Peyer's patch (tissue), 4 donors: ENCODE results near the gene C4orf50. TPM values are rescaled to one million over a fixed set of nuclear protein-coding genes. Genes with fewer than 3 reads are reported as not detected.

Experiments used
- DNase-seq, 3 donors: peaks; one replicate each; pipeline ENCODE4 v3.0.0-alpha.2; 2017 to 2019
- H3K27ac ChIP-seq, 4 donors: fragments of 200-600 bp; sonication (generic); one replicate each; pipeline ENCODE4 v1.5.1; 2016 to 2019
- H3K27me3 ChIP-seq, 2 donors: fragments of 200-600 bp; sonication (generic); one replicate each; pipeline ENCODE4 v1.5.1; 2019
- H3K36me3 ChIP-seq, 3 donors: fragments of 200-600 bp; sonication (generic); one replicate each; pipeline ENCODE4 v1.5.1; 2016 to 2019
- H3K4me1 ChIP-seq, 4 donors: fragments of 200-600 bp; sonication (generic); one replicate each; pipeline ENCODE4 v1.5.1; 2016 to 2019
- H3K4me3 ChIP-seq, 4 donors: fragments of 200-600 bp; sonication (generic); 1 replicate in 3 of 4; 2 replicates in 1 of 4; pipeline ENCODE4 v1.5.1; 2016 to 2019; ENCODE audit warnings: mild to moderate bottlenecking in 1 of 4
- H3K9me3 ChIP-seq, 4 donors: fragments of 200-600 bp; sonication (generic); one replicate each; pipeline ENCODE4 v1.5.1; 2016 to 2019; ENCODE audit warnings: mild to moderate bottlenecking in 1 of 4
- POLR2A ChIP-seq, 2 donors: fragments of 450-650 bp; IDR thresholded peaks; one replicate each; pipeline ENCODE4 v1.5.1; 2017; ENCODE audit warnings: antibody characterized with exemption in 2 of 2, mild to moderate bottlenecking in 2 of 2, moderate library complexity in 2 of 2
- total RNA-seq, 4 donors: library from RNA; depleted of rRNA; stranded (reverse); fragments of >200 nt; gene quantifications; one replicate each; pipeline ENCODE4 v1.1.0, GENCODE V29; 2016
- TF ChIP-seq, protein P1 (sequence below), 6 experiments: fragments of 450-650 bp in 4 of 6; fragments of 200-600 bp in 2 of 6; sonication (generic) in 1 of 6; IDR thresholded peaks; one replicate each; pipeline ENCODE4 v1.5.1; 2017 to 2019; ENCODE audit warnings: antibody characterized with exemption in 6 of 6, mild to moderate bottlenecking in 3 of 6, moderate library complexity in 1 of 6

C4orf50 gene
- total RNA-seq, 4 donors from 2014 or later: 0.19 to 0.83 (median 0.40) TPM; not detected in 1

DNA sequence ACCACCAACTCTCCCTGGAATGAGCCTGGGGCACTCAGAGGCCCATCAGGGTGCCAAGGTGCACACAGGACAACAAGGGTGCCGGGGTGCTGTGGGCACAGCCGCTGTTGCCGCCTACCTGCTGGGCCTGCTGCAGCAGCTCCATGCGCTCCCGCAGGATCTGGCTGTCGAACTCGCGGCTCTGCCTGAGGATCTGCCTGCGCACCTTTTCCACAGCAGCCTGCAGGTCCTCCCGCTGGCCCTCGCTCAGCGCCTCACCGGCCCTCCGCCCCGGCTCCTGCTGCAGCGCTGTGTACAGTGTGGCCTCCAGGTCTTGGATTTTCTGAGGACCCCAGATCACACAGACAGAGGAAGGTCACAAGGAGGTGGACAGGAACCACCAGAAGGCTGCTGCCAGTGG is 17.6 kb upstream of the C4orf50 start:
- DNase-seq: no peak
- H3K27ac ChIP-seq: no peak overlapping the region
- no peak overlapping the region for H3K4me3 ChIP-seq
- no peaks in the 10 kb centered on the region for H3K27me3 ChIP-seq
- H3K4me1 ChIP-seq: no peaks in the 10 kb centered on the region
- no peaks in the 10 kb centered on the region for H3K36me3 ChIP-seq
- no peaks in the 10 kb centered on the region for H3K9me3 ChIP-seq
- TF ChIP-seq POLR2A (IDR thresholded peaks at IDR 0.05): no peak
- TF ChIP-seq, protein P1, sequence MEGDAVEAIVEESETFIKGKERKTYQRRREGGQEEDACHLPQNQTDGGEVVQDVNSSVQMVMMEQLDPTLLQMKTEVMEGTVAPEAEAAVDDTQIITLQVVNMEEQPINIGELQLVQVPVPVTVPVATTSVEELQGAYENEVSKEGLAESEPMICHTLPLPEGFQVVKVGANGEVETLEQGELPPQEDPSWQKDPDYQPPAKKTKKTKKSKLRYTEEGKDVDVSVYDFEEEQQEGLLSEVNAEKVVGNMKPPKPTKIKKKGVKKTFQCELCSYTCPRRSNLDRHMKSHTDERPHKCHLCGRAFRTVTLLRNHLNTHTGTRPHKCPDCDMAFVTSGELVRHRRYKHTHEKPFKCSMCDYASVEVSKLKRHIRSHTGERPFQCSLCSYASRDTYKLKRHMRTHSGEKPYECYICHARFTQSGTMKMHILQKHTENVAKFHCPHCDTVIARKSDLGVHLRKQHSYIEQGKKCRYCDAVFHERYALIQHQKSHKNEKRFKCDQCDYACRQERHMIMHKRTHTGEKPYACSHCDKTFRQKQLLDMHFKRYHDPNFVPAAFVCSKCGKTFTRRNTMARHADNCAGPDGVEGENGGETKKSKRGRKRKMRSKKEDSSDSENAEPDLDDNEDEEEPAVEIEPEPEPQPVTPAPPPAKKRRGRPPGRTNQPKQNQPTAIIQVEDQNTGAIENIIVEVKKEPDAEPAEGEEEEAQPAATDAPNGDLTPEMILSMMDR (IDR thresholded peaks at IDR 0.05): no peak

DNA sequence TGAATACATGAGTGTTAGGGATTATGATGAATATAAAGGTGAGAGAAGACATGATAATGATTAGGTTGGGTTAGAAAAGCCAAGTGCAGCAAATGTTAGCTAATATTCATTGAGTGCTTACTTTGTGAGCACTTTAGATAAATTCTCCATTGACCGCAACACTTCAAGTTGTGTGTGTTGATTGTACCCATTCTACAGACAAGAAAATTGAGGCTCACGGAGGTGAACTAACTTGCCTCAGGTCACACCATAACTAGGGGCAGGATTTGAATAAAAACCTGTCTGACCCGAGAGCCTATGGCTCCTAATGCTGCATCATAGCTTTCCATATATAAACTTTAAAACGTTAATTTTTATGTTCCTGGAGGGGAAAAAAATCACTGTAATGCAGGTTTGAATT is 15.2 kb upstream of the C4orf50 start:
- H3K27me3 ChIP-seq: no peaks in the 10 kb centered on the region
- H3K4me3 ChIP-seq: no peak overlapping the region
- no peak overlapping the region for H3K27ac ChIP-seq
- no peak for DNase-seq
- no peaks in the 10 kb centered on the region for H3K36me3 ChIP-seq
- TF ChIP-seq, protein P1 (IDR thresholded peaks at IDR 0.05): no peak
- no peak for TF ChIP-seq POLR2A (IDR thresholded peaks at IDR 0.05)
- H3K9me3 ChIP-seq: no peaks in the 10 kb centered on the region
- H3K4me1 ChIP-seq: no peaks in the 10 kb centered on the region

DNA sequence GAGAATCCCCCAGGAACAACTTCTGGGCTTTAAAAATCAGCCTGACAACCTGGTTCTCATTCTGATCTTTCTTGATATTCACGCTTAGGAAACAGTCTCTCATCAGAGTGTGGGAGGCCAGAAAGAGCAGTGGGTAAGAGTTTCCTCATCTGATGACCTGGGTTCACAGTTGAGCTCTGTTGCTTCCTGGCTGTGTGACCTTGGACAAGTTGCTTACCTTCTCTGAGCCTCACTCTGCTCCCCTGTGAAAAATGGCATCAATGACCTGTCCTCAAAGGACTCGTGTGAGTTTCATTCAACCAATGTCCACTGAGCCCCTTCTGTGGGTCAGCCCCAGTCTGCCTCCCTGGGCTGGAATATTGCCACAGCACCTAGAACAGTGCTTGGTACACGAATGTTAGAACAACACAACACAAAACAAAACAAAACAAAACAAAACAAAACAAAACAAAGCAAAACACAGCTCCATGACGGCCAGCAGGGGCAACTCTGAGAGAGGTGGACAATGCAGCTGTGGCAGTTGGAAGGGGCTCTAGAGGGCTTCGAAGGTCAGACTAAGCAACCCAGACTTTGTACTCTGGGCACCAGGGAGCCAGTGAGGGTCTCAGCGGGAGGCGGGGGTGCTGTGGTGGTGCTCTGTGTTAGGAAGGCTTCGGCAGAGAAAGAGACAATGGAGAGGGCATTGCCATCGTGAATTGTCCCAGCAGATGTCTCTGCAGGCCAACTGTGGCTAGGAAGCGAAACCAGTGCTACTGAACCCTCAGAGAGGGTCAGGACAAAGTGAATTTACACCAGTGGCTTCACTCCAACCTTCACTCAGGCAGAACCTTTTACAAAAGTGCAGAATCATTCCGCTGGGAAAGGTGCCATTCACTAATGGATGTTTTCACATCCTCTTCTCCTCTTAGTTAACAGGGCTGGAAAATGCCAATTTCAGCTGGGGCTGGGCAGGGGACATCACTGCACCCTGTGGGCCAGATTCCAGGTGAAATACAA is 14.3 kb upstream of the C4orf50 start:
- Histone ChIP-seq H3K9me3 (no peaks in the 10 kb centered on the region), H3K36me3 (no peaks in the 10 kb centered on the region), H3K4me3 (no peak overlapping the region), H3K27ac (no peak overlapping the region), H3K4me1 (no peaks in the 10 kb centered on the region), H3K27me3 (no peaks in the 10 kb centered on the region)
- DNase-seq: no peak
- TF ChIP-seq, protein P1 (IDR thresholded peaks at IDR 0.05): no peak
- TF ChIP-seq POLR2A (IDR thresholded peaks at IDR 0.05): no peak

DNA sequence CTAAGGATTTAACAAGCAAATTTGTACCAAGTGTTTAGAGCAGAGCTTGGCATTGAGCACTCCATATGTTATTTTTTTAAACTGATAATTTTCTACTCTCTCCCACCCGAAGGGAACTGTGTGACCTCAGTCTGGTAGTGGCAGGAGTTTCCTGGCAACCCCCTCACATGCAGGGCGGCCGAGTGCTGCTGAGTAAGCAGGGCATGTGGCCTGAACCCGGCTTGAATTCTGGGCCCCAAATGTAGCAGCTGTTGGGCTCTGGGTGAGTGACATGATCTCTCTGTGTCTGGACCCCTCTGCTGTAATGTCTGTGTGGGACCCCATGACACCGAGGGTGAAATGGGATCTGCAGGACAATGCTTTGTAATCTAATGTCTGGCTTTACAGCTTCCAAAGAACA is 13.6 kb upstream of the C4orf50 start:
- TF ChIP-seq, protein P1 (IDR thresholded peaks at IDR 0.05): no peak
- no peak for TF ChIP-seq POLR2A (IDR thresholded peaks at IDR 0.05)
- H3K27ac ChIP-seq: no peak overlapping the region
- H3K4me3 ChIP-seq: no peak overlapping the region
- no peaks in the 10 kb centered on the region for H3K9me3 ChIP-seq
- no peaks in the 10 kb centered on the region for H3K27me3 ChIP-seq
- no peak for DNase-seq
- H3K4me1 ChIP-seq: no peaks in the 10 kb centered on the region
- no peaks in the 10 kb centered on the region for H3K36me3 ChIP-seq

DNA sequence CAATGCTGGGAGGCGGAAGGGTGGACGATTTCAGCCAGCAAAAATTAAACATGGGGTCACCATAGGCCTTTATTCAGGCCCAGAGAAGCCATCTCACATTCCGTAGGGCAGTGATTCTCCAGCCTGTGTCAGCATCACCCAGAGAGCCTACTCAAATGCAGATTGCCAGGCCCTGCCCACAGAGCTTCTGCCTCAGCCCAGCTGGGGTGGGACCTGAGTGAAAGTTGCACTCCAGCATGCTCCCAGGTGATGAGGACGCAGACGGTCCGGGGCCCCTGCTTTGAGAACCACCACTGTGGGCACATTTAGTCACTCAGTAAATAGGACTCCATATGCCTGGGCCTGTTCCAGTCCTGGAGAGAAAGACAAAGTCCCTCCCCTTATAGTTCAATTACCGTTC is 12.4 kb upstream of the C4orf50 start:
- Histone ChIP-seq H3K9me3 (no peaks in the 10 kb centered on the region), H3K36me3 (no peaks in the 10 kb centered on the region), H3K4me3 (no peak overlapping the region), H3K4me1 (no peaks in the 10 kb centered on the region), H3K27ac (no peak overlapping the region), H3K27me3 (no peaks in the 10 kb centered on the region)
- DNase-seq: no peak
- no peak for TF ChIP-seq POLR2A (IDR thresholded peaks at IDR 0.05)
- TF ChIP-seq, protein P1 (IDR thresholded peaks at IDR 0.05): no peak
